HepG2 (cell line): ENCODE measurements around the gene KCNQ1OT1.

Experiments used
- CREM ChIP-seq, 2 experiments: sonication (generic) in 1 of 2; formaldehyde crosslinking in 1 of 2; IDR thresholded peaks; 2 replicates each; pipeline versions ENCODE4 v1.4.0 to v1.6.1; 2016 to 2020; ENCODE audit warnings: antibody characterized with exemption in 1 of 2, mild to moderate bottlenecking in 1 of 2, missing genetic modification reagents in 1 of 2
- EZH2 ChIP-seq: conservative IDR thresholded peaks from 2 replicates; pipeline ENCODE4 v1.6.1; 2012; ENCODE audit warnings: mild to moderate bottlenecking, low read depth, low read length, moderate library complexity
- MAFK ChIP-seq, 2 experiments: IDR thresholded peaks in 1 of 2; conservative IDR thresholded peaks in 1 of 2; 2 replicates each; pipeline ENCODE4 v1.6.1; 2011; ENCODE audit warnings: improper control_type of control experiment in 2 of 2, low read length in 2 of 2
- RNF2 ChIP-seq: fragments of 450-650 bp; conservative IDR thresholded peaks from 2 replicates; pipeline ENCODE4 v1.6.1; 2016; ENCODE audit warnings: low read depth
- SAP130 ChIP-seq: IDR thresholded peaks from 2 replicates; pipeline ENCODE4 v1.6.1; 2016; ENCODE audit warnings: low read depth
- TGIF2 ChIP-seq: IDR thresholded peaks from 2 replicates; pipeline ENCODE4 v1.6.1; 2016; ENCODE audit warnings: control low read depth, missing compliant biosample characterization
- ZNF670 ChIP-seq: sonication (generic); formaldehyde crosslinking; IDR thresholded peaks from 2 replicates; pipeline ENCODE4 v1.8.0; 2022; ENCODE audit warnings: mild to moderate bottlenecking, missing genetic modification reagents, borderline replicate concordance
- TF ChIP-seq, protein P1 (sequence below): sonication (generic); formaldehyde crosslinking; IDR thresholded peaks from 2 replicates; pipeline ENCODE4 v1.8.1; 2023; ENCODE audit warnings: missing genetic modification reagents, inconsistent platforms, borderline replicate concordance
- TF ChIP-seq, protein P2 (sequence below): sonication (generic); formaldehyde crosslinking; IDR thresholded peaks from 2 replicates; pipeline ENCODE4 v1.5.0; 2020; ENCODE audit warnings: mild to moderate bottlenecking, missing genetic modification reagents, moderate library complexity
- TF ChIP-seq, protein P3 (sequence below): sonication (generic); formaldehyde crosslinking; IDR thresholded peaks from 2 replicates; pipeline ENCODE4 v1.4.0; 2020; ENCODE audit warnings: missing genetic modification reagents, mild to moderate bottlenecking, borderline replicate concordance
- TF ChIP-seq, protein P4 (sequence below): sonication (generic); formaldehyde crosslinking; IDR thresholded peaks from 2 replicates; pipeline ENCODE4 v1.4.0; 2020; ENCODE audit warnings: missing genetic modification reagents

DNA sequence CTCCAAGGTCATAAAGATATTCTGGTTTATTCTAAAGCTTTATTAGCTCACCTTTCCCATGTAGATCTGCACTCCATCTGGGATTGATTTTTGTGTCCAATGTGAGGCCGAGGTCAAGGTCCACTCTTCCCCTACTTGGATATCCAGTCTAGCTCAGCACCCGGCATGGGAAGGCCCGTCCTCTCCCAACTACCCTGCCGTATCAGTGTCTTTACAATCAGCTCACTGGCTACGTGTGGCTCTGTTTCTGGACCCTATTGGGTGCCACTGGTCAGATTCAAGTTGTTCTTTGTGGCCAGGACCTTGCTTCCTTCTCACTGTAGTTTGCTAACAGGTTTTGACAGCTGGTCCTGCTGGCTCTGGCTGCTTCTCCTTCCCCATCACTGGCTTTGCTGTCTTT lies 30.9 kb downstream of the KCNQ1OT1 start:
- TF ChIP-seq, protein P1, sequence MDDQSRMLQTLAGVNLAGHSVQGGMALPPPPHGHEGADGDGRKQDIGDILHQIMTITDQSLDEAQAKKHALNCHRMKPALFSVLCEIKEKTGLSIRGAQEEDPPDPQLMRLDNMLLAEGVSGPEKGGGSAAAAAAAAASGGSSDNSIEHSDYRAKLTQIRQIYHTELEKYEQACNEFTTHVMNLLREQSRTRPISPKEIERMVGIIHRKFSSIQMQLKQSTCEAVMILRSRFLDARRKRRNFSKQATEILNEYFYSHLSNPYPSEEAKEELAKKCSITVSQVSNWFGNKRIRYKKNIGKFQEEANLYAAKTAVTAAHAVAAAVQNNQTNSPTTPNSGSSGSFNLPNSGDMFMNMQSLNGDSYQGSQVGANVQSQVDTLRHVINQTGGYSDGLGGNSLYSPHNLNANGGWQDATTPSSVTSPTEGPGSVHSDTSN (CRISPR knock-in tag): no peak
- TF ChIP-seq, protein P2, sequence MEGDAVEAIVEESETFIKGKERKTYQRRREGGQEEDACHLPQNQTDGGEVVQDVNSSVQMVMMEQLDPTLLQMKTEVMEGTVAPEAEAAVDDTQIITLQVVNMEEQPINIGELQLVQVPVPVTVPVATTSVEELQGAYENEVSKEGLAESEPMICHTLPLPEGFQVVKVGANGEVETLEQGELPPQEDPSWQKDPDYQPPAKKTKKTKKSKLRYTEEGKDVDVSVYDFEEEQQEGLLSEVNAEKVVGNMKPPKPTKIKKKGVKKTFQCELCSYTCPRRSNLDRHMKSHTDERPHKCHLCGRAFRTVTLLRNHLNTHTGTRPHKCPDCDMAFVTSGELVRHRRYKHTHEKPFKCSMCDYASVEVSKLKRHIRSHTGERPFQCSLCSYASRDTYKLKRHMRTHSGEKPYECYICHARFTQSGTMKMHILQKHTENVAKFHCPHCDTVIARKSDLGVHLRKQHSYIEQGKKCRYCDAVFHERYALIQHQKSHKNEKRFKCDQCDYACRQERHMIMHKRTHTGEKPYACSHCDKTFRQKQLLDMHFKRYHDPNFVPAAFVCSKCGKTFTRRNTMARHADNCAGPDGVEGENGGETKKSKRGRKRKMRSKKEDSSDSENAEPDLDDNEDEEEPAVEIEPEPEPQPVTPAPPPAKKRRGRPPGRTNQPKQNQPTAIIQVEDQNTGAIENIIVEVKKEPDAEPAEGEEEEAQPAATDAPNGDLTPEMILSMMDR (CRISPR knock-in tag): no peak
- TF ChIP-seq MAFK (conservative IDR thresholded peaks at IDR 0.05 in 1 of 2, IDR thresholded peaks at IDR 0.05 in 1 of 2; ENCODE audit: low read length in 2 of 2): no peak
- TF ChIP-seq CREM (IDR thresholded peaks at IDR 0.05): no peak
- TF ChIP-seq CREM (CRISPR knock-in tag; IDR thresholded peaks at IDR 0.05): no peak
- no peak for TF ChIP-seq SAP130 (CRISPR knock-in tag)
- TF ChIP-seq ZNF670 (CRISPR knock-in tag): no peak
- TF ChIP-seq, protein P3, sequence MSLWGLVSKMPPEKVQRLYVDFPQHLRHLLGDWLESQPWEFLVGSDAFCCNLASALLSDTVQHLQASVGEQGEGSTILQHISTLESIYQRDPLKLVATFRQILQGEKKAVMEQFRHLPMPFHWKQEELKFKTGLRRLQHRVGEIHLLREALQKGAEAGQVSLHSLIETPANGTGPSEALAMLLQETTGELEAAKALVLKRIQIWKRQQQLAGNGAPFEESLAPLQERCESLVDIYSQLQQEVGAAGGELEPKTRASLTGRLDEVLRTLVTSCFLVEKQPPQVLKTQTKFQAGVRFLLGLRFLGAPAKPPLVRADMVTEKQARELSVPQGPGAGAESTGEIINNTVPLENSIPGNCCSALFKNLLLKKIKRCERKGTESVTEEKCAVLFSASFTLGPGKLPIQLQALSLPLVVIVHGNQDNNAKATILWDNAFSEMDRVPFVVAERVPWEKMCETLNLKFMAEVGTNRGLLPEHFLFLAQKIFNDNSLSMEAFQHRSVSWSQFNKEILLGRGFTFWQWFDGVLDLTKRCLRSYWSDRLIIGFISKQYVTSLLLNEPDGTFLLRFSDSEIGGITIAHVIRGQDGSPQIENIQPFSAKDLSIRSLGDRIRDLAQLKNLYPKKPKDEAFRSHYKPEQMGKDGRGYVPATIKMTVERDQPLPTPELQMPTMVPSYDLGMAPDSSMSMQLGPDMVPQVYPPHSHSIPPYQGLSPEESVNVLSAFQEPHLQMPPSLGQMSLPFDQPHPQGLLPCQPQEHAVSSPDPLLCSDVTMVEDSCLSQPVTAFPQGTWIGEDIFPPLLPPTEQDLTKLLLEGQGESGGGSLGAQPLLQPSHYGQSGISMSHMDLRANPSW (CRISPR knock-in tag): no peak
- no peak for TF ChIP-seq RNF2
- no peak for TF ChIP-seq TGIF2
- TF ChIP-seq, protein P4, sequence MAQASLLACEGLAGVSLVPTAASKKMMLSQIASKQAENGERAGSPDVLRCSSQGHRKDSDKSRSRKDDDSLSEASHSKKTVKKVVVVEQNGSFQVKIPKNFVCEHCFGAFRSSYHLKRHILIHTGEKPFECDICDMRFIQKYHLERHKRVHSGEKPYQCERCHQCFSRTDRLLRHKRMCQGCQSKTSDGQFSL (CRISPR knock-in tag): no peak
- TF ChIP-seq EZH2: no peak
